Measurements from ENCODE around the gene SAP30BP.

Gene SAP30BP

DNA sequence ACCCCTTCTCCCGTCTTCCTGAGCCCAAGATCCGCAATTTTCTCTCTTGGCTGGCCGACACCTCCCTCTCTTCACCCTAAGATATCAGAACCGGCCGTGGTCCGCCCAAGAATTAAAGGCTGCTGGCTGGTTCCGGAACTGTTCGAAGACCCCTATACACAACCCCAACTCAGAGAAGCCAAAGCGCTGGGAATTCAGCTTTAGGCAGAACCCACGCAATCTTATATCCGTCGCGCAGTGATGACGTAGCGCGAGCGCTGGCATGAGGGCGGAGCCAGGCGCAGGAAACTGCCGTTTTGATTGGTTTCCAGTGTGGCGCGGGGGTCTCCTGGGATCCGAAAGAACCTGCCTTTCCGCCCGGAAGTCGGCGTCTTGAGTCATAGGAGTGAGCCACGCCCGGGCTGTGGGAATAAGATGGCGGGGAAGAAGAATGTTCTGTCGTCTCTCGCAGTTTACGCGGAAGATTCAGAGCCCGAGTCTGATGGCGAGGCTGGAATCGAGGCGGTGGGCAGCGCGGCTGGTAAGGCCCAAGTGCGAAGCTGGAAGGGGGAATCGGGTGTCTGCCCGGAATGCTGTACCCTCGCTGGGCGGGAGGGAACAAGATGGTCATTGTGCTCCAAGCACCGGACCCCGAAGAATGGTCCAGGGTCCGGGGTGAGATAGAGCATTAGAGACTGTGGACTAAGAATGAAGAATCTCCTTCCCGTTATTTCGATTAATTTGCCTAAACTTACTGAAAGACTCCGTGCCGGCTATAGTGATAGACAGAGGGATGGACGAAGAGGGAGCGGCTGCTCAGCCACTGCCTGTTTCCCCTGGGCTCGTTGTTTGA is at the start of gene SAP30BP, which contains the start of gene RECQL5:
Gene SAP30BP (plus strand): TSS at position 380 of the 832 bp plus-strand sequence. CDS start 35 bp downstream, at position 415.
Gene RECQL5 (minus strand): TSS at position 196 of the 832 bp plus-strand sequence. CDS start 597 bp downstream, outside the sequence.
- peak; percentile 86 for DNase-seq

DNA sequence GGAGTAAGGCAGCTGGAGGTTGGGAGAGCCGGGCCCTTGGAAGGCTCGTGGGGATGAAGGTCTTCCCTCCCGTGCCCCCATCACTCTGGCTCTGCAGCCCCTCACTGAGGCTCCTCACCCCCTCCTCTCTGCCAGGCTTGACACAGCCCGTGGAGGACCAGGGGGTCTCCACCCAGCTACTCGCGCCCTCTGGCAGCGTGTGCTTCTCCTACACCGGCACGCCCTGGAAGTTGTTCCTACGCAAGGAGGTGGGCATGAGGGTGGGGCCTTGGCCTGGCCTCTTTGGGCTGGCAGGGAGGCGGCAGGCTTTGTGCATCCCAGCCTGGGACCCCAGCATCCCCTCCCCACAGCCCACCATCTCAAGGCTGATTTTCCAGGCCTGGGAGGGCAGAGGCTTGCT is 49.5 kb upstream of the SAP30BP start:
- DNase-seq: no peak

DNA sequence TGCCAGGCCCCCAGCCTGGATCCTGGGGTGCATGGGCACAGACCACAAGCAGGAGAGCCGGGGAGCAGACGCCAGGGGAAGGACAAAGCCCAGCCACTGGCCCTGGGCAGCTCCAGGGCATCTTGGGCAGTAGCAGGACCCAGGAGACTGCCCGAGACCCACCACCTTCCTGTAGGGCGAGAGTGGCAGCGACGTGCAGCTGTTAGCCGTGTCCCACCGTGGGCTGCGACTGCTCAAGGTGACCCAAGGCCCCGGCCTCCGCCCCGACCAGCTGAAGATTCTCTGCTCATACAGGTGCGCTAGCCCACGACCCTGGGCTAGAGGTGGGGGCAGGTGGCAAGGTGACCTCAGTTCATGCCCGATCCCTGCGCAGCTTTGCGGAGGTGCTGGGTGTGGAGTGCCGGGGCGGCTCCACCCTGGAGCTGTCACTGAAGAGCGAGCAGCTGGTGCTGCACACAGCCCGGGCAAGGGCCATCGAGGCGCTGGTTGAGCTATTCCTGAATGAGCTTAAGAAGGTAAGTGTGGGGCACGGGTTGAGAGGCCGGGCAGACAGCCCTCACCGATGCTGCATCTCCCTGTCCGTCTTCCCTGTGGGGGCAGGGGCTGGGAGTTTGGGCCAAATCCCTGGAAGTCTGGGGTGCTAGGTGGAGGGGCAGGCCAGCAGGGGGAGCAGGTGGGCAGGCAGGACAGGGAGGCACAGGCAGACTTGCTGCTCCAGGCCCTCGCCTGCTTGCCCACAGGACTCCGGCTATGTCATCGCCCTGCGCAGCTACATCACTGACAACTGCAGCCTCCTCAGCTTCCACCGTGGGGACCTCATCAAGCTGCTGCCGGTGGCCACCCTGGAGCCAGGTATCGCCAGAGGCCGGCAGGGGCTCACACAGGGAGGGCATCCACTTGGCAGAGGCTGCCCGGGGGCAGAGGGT is 47.4 kb upstream of the SAP30BP start:
- DNase-seq: no peak

DNA sequence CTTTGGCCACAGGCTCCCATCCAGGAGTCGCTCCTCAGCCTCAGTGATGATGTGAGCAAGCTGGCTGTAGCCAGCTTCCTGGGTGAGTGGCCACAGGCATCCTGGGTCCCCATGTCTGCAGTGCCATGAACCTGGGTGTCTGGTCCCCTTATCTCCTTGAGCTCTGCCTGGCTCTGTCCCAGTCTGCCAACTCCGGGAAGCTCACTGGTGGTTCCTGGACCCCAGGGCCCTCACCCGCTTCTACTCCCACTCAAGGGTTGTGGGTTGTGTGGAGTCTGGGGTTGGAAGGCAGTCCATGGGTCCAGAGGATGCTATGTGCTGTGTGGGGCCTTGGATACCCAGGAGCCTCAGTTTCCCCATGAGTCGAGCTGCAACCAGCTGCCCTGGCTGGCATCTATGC is 45.6 kb upstream of the SAP30BP start:
- no peak for DNase-seq

DNA sequence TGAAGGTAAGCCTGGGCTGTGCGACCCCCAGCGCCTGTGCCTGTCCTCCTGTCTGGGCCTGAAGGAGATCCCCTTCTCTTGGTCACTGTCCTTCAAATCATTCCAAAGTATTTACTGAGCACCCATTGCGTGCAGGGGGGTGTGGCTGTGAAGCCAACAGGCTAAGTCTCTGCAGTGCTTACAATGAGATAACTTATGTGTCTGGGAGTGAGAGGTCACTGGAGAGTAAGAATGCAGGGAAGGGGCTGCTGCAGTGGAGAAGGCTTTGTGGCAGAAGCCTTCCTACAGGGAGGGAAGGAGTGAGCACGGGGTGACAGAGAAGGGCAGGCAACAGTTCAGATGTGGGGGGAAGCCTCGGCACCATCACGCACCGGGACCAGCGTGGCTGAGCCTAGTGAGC is 45.1 kb upstream of the SAP30BP start:
- DNase-seq: no peak

DNA sequence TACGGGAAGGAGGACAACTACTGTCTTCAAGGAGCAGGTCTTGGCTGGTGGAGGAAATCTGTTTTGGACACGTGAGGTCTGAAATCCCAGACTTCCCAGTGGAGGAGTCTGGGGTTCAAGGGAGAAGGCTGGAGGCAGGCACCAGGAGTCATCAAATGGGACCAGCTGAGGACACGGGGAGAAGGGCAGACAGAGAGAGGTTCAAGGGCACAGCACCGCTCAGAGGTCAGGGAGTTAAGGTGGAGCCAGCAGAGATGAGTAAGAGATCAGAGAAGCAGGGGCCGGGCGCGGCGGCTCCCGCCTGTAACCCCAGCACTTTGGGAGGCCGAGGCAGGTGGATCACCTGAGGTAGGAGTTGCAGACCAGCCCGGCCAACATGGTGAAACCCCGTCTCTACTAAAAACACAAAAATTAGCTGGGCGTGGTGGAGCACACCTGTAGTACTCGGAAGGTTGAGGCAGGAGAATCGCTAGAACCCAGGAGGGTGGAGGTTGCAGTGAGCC is 44.3 kb upstream of the SAP30BP start:
- no peak for DNase-seq

DNA sequence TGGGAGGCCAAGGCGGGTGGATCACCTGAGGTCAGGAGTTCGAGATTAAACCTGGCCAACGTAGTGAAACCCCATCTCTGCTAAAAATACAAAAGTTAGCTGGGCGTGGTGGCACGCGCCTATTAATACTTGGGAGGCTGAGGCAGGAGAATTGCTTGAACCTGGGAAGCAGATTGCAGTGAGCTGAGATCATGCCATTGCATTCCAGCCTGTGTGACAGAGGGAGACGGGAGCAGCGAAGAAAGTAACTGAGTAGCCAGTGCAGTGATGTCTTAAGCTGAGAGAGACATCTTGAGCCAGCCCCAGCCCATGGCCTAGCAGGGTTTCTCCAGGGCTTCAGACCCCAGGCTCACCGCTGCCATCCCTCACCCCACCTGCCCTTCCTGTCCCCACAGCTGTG is 43.8 kb upstream of the SAP30BP start:
- no peak for DNase-seq

DNA sequence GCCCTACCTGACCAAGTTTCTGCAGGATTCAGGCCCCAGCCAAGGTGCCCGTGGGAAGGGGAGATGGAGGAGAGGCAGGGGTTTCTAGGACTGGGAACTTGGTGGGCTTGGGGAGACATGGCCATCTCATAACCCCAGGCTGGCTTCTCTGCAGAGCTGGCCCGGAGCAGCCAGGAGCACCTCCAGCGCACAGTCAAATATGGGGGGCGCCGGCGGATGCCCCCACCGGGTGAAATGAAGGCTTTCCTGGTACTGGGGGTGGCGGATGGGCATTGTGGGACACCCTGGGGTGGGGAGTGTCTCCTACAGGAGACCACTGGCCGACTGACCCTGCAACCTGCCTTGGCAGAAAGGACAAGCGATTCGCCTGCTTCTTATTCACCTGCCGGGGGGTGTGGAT is 43.1 kb upstream of the SAP30BP start:
- no peak for DNase-seq

DNA sequence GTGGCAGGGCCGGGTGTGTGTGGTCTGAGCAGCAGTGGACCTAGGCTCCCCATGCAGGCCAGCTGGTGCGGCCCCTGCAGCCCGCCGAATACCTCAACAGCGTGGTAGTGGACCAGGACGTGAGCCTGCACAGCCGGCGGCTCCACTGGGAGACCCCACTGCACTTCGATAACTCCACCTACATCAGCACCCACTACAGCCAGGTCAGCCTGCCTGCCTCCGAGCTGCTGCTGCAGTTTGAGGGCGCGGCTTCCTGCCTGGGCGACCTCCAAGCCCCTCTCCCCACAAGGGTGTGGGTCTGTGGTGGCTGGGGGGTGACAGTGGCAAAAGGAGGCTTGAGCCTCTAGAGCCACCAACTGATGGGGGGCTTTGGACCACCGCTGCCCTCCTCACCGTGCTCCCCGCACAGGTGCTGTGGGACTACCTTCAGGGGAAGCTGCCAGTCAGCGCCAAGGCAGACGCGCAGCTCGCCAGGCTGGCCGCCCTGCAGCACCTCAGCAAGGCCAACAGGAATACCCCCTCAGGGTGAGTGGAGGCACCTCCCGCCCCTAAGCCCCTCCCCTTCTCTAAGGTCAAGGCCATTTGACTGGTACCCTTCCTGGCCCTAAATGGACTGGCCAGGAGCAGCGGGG is 42.3 kb upstream of the SAP30BP start:
- DNase-seq: no peak

DNA sequence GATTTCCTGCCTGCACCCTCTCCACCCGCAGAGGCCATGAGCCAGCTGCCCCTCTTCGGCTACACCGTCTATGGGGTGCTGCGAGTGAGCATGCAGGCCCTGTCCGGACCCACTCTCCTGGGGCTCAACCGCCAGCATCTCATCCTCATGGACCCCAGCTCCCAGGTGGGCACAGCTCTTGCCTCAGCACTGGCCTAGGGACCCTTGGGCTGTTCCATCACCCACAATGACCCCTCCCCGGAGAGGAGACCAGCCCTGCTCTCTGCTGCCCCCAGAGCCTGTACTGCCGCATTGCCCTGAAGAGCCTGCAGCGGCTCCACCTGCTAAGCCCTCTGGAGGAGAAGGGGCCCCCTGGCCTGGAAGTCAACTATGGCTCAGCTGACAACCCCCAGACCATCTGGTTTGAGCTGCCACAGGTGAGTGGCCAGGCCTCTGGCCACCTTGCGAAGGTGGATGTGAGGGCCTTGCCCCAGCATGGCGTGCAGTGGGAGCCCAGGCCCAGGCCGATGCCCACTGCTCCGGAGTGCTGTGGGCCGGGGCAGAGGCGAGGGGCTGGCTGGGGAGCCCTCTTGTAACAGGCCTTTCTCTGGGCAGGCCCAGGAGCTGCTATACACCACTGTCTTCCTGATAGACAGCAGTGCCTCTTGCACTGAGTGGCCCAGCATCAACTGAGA is 41.2 kb upstream of the SAP30BP start:
- DNase-seq: no peak

DNA sequence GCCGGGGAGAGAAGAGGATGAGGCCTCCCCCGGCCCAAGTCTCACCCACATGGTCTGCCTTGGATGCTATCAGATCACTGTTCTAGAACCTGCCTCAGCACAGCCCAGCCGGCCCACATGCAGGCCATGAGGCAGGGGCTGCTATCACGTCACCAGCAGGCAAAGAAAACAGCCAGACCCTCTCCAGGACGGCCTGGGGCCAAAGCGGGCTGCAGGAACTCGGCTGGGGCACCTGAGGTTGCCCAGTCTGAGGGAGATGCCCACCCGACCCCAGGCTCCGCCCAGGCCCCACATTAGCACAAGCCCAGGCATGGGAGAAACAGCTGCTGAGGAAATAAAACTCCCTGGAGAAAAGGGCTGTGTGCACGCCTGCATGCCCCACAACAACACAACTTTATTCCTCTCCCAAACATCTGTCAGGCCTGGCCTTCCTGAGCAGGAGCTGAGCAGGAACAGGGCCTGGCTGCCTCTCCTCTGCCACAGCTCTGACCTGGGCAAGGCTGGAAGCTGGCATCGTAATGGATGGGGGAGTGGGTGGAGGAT is 40.6 kb upstream of the SAP30BP start:
- no peak for DNase-seq

DNA sequence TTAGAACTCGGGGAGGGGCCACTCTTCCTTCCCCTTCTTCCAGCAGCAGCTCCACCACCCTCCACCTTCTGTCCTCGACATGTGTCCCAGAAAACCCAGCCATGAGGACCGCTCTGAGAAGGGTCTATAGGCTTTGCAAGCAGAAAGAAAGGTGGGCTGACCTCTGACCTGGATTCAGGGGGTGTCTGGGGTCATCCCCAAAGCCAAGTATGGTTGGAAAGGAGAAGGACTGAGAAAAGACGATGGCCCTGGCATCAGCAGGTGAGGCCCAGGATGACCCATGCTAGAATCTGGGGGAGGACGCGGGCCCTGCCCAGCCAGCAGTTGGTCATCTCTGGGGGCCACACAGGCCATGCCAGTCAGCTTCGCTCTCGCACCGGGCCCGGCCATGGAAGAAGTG is 40.0 kb upstream of the SAP30BP start:
- no peak for DNase-seq

DNA sequence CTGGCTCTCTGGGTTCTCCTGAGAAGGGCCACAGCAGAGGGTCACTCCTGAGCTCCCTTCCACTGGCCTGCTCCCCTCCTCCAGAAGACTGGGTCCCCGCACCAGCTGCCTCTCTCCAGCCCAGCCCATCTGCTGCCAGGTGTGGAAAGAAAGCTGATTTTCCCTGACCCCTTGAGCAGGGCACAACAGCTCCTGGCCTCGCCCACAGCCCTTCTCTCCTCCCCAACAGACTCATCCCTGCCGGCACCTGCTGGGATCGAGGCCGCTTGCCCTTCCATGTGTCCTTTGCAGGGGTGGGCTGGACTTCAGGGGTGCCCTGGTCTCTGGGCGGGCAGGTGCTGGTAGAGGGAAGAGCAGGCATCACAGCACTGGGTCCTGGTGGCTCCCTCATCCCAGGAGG is 38.7 kb upstream of the SAP30BP start:
- DNase-seq: no peak

DNA sequence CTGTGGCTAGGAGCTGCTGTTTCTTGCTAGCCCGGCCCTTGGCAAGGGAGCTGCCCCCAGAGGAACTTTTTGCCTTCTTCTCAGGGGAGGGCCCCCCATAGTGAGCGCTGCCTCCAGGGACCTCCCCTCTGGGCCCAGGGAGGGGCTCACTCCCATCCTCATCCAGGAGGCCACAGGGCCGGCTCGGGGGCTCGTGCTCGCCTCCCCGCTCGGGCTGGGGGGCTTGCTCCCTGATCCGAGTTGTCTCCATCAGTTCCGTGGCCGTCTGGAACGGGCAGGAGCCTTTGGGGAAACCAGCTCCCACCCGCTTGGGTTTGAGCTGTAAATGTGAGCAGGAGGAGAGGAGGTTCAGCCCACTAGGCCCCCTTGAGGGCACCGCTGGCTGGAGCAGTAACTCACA is 38.0 kb upstream of the SAP30BP start:
- DNase-seq: no peak

DNA sequence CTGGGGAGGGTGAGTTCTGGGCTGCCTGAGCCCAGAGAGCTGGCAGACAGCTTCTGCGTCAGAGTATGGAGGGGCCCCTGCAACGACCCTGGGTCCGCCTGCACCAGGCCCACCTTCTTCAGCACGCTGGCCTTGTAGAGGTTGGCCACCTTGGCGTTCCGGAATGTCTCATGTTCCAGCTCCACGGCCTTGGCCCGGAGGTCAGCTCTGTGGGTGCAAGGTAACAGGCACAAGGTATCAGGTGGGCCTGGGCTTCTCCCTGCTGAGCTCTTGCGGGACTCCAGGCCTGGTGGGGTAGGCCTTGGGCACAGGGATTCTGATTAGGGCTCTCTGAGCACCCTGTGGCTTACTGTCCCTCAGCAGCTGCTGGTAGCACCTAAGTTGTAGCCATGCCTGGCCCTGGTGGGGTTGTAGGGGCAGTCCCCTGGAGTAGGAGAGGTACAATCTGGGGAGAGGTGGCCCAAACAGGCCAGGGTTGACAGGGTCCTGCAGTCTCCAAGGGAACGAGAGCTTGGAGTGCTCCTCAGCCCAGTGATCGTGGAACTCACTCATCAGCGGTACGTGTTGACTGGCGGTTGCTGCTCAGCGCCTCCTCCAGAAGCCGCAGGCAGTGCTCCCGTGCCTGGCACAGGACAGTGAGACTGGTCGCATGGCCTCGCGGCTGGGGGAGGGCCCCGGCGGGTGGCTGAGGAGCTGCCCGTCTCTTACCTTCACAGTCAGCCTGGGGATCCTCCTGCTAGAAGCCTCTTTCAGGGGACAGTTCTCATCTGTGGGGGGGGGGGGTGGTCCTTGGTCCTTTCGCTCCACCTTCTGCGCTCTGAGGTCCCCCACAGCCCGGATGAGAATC is 36.8 kb upstream of the SAP30BP start:
- DNase-seq: no peak

DNA sequence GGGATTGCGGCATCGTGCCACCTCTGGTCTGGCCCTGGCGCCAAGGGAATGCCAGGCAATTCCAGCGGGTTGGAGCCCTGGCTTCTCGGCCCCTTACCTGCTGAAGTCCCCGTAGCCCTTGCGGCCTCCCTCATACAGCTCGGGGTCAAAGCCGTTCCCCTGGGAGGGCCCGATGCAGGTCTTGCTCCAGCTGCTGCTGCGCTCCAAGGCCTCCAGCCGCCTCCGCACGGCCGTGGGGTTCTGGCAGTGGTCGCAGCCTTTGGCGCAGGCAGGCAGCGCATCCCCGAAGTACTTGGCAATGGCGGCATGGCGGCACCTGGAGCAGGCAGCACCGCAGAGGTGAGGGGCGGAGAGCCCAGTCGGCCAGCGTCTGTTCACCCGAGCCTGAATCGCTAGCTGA is 35.8 kb upstream of the SAP30BP start:
- no peak for DNase-seq

DNA sequence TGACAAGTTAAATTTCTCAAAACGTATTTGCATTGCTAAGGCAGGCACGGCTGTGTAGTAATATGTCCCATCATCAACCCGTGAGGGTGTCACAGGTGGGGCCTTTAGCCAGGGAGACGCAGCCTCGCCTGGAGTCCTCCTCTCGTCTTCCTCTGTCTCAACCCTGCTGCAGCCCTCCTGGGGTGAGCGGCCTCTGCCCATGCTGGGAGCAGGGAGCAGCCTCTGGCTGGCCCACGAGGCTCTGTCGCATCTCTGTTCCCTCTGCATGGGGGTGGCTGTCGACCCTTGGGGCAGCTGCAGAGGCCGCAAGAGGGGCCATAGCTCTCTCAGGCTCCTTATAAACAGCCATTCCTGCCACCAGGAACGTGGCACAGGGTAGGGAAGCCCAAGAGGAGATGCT is 34.7 kb upstream of the SAP30BP start:
- DNase-seq: no peak

DNA sequence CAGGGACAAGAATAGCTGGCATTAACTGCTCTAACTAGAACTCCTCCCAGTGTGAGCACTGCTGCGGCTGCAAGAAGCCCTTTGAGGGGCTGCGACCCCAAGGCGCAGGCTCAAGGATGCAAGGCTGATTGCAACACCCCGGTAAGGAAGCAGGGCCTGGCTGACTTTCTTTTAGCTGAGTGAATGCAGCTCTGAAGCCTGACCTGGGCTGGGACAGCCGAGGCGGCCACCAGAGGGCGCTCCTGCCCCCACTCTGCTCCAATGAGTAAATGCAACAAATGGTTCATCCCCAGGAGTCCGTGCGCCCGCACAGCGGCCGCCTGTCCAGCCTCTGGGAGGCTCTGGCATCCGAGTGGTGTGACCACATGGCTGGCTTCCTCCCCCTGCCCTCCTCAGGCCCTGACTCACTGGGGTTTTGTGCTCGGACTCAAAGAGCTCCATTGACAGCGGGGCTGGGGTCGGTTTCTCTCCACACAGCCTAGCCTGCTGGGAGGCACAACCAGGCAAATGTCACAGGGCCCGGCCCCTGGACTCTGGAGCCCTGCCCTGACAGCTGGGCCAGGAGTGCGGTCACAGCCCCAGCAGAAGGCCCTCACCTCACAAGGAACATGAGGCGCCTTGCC is 34.2 kb upstream of the SAP30BP start, which contains the start of gene SMIM5:
Gene SMIM5 (plus strand): TSS at position 572 of the 623 bp plus-strand sequence. CDS start 6,768 bp downstream, outside the sequence.
- peak; percentile 60 for DNase-seq

DNA sequence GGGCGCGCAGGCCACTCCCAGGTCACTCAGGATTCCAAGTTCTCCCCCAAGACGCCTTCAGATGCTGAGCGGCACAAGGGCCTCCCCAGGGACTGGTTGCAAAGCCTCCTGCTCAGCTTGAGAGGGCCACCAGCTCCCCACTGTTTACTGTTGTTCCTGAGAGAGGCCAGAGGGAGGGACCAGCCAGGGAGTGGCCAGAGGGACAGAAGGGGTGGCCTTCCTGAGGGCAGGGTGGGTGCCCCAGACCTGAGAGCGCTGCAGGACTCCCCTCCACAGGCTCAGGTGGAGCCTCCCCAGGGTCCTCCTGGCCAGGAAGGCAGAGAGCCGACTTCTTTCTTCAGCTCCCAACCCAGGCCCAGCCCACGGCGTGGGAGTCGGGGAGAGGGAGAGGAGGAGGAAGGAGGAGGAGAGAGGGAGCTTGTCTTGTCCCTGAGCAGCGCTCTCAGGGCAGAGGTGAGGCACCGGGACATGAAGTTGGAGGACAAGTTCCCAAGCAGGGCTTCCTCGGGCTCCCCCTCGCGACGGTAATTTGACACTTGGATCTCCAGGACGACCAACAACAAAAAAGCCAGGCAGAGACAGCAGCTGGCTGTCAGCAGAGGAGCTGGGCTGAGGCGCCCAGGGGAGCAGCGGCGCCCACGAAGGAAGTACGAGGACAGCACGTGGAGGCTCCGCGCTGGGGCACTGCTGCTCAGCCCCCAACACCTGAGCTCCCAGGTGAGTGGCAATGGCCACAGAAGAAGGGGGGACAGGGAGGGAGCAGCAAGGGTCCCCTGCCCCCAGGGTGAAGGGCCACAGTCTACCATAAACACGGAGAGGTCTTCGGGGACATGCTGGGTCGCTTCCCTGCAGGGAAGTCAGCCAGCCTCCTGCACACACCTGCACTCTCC is 33.4 kb upstream of the SAP30BP start:
- DNase-seq: no peak

DNA sequence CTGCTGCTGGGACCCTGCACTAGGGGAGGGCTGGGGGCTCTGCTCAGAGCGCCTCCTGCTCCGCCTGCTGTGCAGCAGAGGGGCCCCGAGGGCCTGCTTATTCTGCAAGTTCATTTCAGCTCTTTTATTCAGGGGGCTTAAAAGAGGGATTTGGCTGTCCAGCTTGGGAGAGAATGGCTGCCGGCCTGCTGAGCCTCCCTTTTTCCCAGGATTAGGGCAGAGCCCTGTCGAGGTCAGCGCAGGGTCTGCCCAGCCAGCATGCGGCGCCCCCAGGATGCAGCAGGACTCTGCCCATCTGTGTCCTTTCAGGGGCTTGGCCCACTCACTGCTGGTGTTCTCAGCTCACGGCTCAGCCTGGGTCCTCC is 32.8 kb upstream of the SAP30BP start:
- no peak for DNase-seq

All from SIG-M5 (cell line).